Measurements from ENCODE around the gene ARL3.

Gene ARL3

GRCh38 chr10:102624094-102624493 lies 90.1 kb downstream of the ARL3 start:
- no peak overlapping the region for H3K4me3 ChIP-seq (ENCODE audit: low read depth, low read length)
- TF ChIP-seq CTCF (IDR thresholded peaks at IDR 0.05; ENCODE audit: borderline replicate concordance, insufficient read depth, low read depth, low read length): no peak
